HepG2 (cell line): ENCODE data around the gene ANKS4B. TPM values are rescaled to one million over a fixed set of nuclear protein-coding genes. Genes with fewer than 3 reads are reported as not detected.

Experiments
- ATAC-seq: fragments of 200-7000 bp; cut with Tn5 transposase; 3 replicates; pipeline ENCODE4 v1.9.1; 2020; ENCODE audit warnings: mild to moderate bottlenecking, moderate library complexity
- BruUV-seq: library from RNA; stranded (reverse); fragments of 400-500 nt; replicated peaks from 2 replicates; lab custom pipeline; 2021; lab: Mats Ljungman, UMichigan
- CTCF ChIA-PET: fragments of 300-600 bp; formaldehyde crosslinking; extraction: SDS; loops from one replicate; lab custom pipeline; 2021; ENCODE audit warnings: low total read pairs, inconsistent platforms, low intra/inter-chr PET ratio; lab: Yijun Ruan, JAX
- POLR2A ChIA-PET: fragments of 350-600 bp; sonication (Branson Sonifier 250); formaldehyde crosslinking; loops from one replicate; lab custom pipeline; 2020; ENCODE audit warnings: antibody characterized with exemption, inconsistent platforms; lab: Yijun Ruan, JAX
- DNase-seq: peaks from one replicate; pipeline ENCODE4 v3.0.0-alpha.2; 2015; ENCODE audit warnings: low spot score
- FAIRE-seq: peaks from 3 replicates; lab custom pipeline; 2011; peaks lifted over from hg19 to GRCh38; lab: Jason Lieb, UNC
- H2AFZ ChIP-seq: one replicate; pipeline ENCODE4 v1.6.1; 2011; ENCODE audit warnings: low read length, inconsistent platforms
- H3K27ac ChIP-seq: fragments of 300-600 bp; 3 replicates; pipeline ENCODE4 v1.8.0; 2011; ENCODE audit warnings: mixed run types, mild to moderate bottlenecking, mixed read lengths, low read length, inconsistent platforms; ENCODE audit not compliant: insufficient read depth; ENCODE audit errors: extremely low read length
- H3K27me3 ChIP-seq, 2 experiments: fragments of 200-600 bp in 1 of 2; 2 replicates in 1 of 2; 3 replicates in 1 of 2; pipeline versions ENCODE4 v1.6.0 to v1.8.0; 2011; ENCODE audit warnings: low read length in 2 of 2, mild to moderate bottlenecking in 2 of 2, moderate library complexity in 2 of 2, inconsistent platforms in 1 of 2; ENCODE audit not compliant: insufficient read depth in 2 of 2, control insufficient read depth in 1 of 2
- H3K36me3 ChIP-seq, 2 experiments: fragments of 200-600 bp in 1 of 2; replicated peaks in 1 of 2; 2 replicates in 1 of 2; 3 replicates in 1 of 2; pipeline versions ENCODE4 v1.5.1 to v1.8.0; 2011; ENCODE audit warnings: low read length in 2 of 2, inconsistent platforms in 1 of 2; ENCODE audit not compliant: insufficient read depth in 2 of 2, control insufficient read depth in 1 of 2
- H3K4me1 ChIP-seq: 2 replicates; pipeline ENCODE4 v1.5.1; 2012; ENCODE audit warnings: low read length, inconsistent platforms; ENCODE audit not compliant: insufficient read depth
- H3K4me2 ChIP-seq: 2 replicates; pipeline ENCODE4 v1.6.0; 2011; ENCODE audit warnings: low read depth, low read length, inconsistent platforms
- H3K4me3 ChIP-seq, 3 experiments: fragments of 200-600 bp in 1 of 3; sonication (generic), shearing (Covaris generic) in 1 of 3; replicated peaks in 1 of 3; 2 replicates each; pipeline ENCODE4 v1.5.1; 2011 to 2016; ENCODE audit warnings: low read length in 3 of 3, inconsistent platforms in 2 of 3, low read depth in 2 of 3, mild to moderate bottlenecking in 2 of 3, control low read depth in 1 of 3, mixed read lengths in 1 of 3; ENCODE audit not compliant: insufficient read depth in 1 of 3
- H3K79me2 ChIP-seq: one replicate; pipeline ENCODE4 v1.6.1; 2011; ENCODE audit warnings: low read length, inconsistent platforms; ENCODE audit not compliant: insufficient read depth
- H3K9ac ChIP-seq: 2 replicates; pipeline ENCODE4 v1.6.0; 2011; ENCODE audit warnings: mild to moderate bottlenecking, low read depth, low read length, inconsistent platforms; ENCODE audit not compliant: insufficient read depth
- H3K9me3 ChIP-seq: 2 replicates; pipeline ENCODE4 v1.5.1; 2012; ENCODE audit warnings: mild to moderate bottlenecking, low read length
- H4K20me1 ChIP-seq: 2 replicates; pipeline ENCODE4 v1.6.0; 2011; ENCODE audit warnings: inconsistent platforms, mild to moderate bottlenecking, low read length, moderate library complexity; ENCODE audit not compliant: insufficient read depth
- CTCF ChIP-seq: sonication (generic); formaldehyde crosslinking; IDR thresholded peaks from 2 replicates; pipeline ENCODE4 v1.5.0; 2020; ENCODE audit warnings: mild to moderate bottlenecking, missing genetic modification reagents, moderate library complexity
- HBP1 ChIP-seq: IDR thresholded peaks from 2 replicates; pipeline ENCODE4 v1.6.1; 2016; ENCODE audit warnings: low read depth, control low read depth
- NCOR1 ChIP-seq: fragments of 200-600 bp; sonication (generic); IDR thresholded peaks from 2 replicates; pipeline ENCODE4 v1.7.0; 2017; ENCODE audit warnings: antibody characterized with exemption, low read length, borderline replicate concordance
- SMC3 ChIP-seq: IDR thresholded peaks from 2 replicates; pipeline ENCODE4 v1.6.1; 2011; ENCODE audit warnings: low read length, improper control_type of control experiment
- SRF ChIP-seq: IDR thresholded peaks from 2 replicates; pipeline ENCODE4 v1.6.1; 2011; ENCODE audit warnings: mild to moderate bottlenecking, low read depth, low read length, moderate library complexity
- STAG1 ChIP-seq: sonication (generic); formaldehyde crosslinking; IDR thresholded peaks from 2 replicates; pipeline ENCODE4 v1.4.0; 2020; ENCODE audit warnings: missing genetic modification reagents
- TGIF2 ChIP-seq: IDR thresholded peaks from 2 replicates; pipeline ENCODE4 v1.6.1; 2016; ENCODE audit warnings: control low read depth, missing compliant biosample characterization
- ZBTB7B ChIP-seq: sonication (generic); formaldehyde crosslinking; IDR thresholded peaks from 2 replicates; pipeline ENCODE4 v1.4.0; 2020; ENCODE audit warnings: missing genetic modification reagents
- ZNF317 ChIP-seq: sonication (generic); formaldehyde crosslinking; IDR thresholded peaks from 2 replicates; pipeline ENCODE4 v1.5.0; 2020; ENCODE audit warnings: mild to moderate bottlenecking, missing genetic modification reagents
- ZNF709 ChIP-seq: sonication (generic); formaldehyde crosslinking; IDR thresholded peaks from 2 replicates; pipeline ENCODE4 v1.5.0; 2020; ENCODE audit warnings: mild to moderate bottlenecking, missing genetic modification reagents
- ZNF775 ChIP-seq: sonication (generic); formaldehyde crosslinking; IDR thresholded peaks from 2 replicates; pipeline ENCODE4 v1.4.0; 2020; ENCODE audit warnings: missing genetic modification reagents, mild to moderate bottlenecking, moderate library complexity, borderline replicate concordance
- ZNF784 ChIP-seq: sonication (generic); formaldehyde crosslinking; IDR thresholded peaks from 2 replicates; pipeline ENCODE4 v1.5.1; 2020; ENCODE audit warnings: missing genetic modification reagents, mild to moderate bottlenecking, borderline replicate concordance
- ZZZ3 ChIP-seq: sonication (generic); formaldehyde crosslinking; IDR thresholded peaks from 2 replicates; pipeline ENCODE4 v1.4.0; 2020; ENCODE audit warnings: missing genetic modification reagents, mild to moderate bottlenecking, borderline replicate concordance
- WGBS: methylation state at CpG from one replicate; pipeline ENCODE4 v1.1.6; 2017; ENCODE audit warnings: low lambda C conversion rate; 5-methylcytosine and 5-hydroxymethylcytosine counted together
- in situ Hi-C: cut with HindIII; loops from 2 replicates; pipeline ENCODE4 v1.10.0; 2017; ENCODE audit warnings: low pct_unique_long_range_greater_than_20kb; ENCODE audit not compliant: extremely low pct_ligation_motif_present
- intact Hi-C: fragments of 100-400 bp; cut with micrococcal nuclease; formaldehyde crosslinking; loops from one replicate; pipeline ENCODE4 v1.10.0; 2022; ENCODE audit not compliant: unreplicated experiment
- polyA plus RNA-seq, 8 experiments: library from polyadenylated mRNA; depleted of rRNA in 3 of 8; stranded (reverse) in 7 of 8; unstranded in 1 of 8; fragments of >200 nt; fragmentation: Illumina TruSeq in 4 of 8; extraction: Trizol in 4 of 8; gene quantifications; 2 replicates each; pipeline versions ENCODE4 v1.2.1 to v1.2.3, GENCODE V29; 2011 to 2016; ENCODE audit warnings: low read depth in 4 of 8, missing spikeins in 1 of 8, mixed read lengths in 1 of 8; ENCODE audit not compliant: insufficient read depth in 1 of 8
- total RNA-seq, 5 experiments: library from RNA; depleted of rRNA; stranded (reverse); fragments of >200 nt; fragmentation: Illumina TruSeq; extraction: Trizol; gene quantifications; 2 replicates each; pipeline ENCODE4 v1.2.3, GENCODE V29; 2016; ENCODE audit warnings: low read depth in 1 of 5

ANKS4B gene
- total and polyA plus RNA-seq, 2 of the 13 experiments (the other 11 are each of a cell fraction or from before 2014, with no cell fraction given): 6.5 to 30.0 TPM

- no peak for ATAC-seq
- TSS peak; percentile 47 for BruUV-seq
- no peak overlapping the region for H3K9ac ChIP-seq
- POLR2A ChIA-PET: no interaction called here
- no peaks in the 10 kb centered on the region for H3K27me3 ChIP-seq
- 96% methylated on average over 14 of the region's 15 CpGs for WGBS
- FAIRE-seq: no peak
- no peak for DNase-seq
- no peaks in the 10 kb centered on the region for H4K20me1 ChIP-seq
- H3K36me3 ChIP-seq: peaks cover 15 to 45% of the 10 kb centered on the region in 2 experiments
- no peak for TF ChIP-seq TGIF2 (CRISPR knock-in tag)
- TF ChIP-seq ZNF317 (CRISPR knock-in tag): no peak
- TF ChIP-seq NCOR1: no peak
- no peak for TF ChIP-seq ZNF775 (CRISPR knock-in tag)
- TF ChIP-seq ZNF784: no peak
- TF ChIP-seq, all 625 proteins: peak for 0
- Histone ChIP-seq H3K4me3 (no peak overlapping the region), H3K27ac (no peak overlapping the region), H3K9me3 (no peaks in the 10 kb centered on the region), H2AFZ (no peak overlapping the region), H3K79me2 (peaks cover 25% of the 10 kb centered on the region), H3K4me2 (no peak overlapping the region), H3K4me1 (peaks cover 23% of the 10 kb centered on the region)
- in situ Hi-C loops: no loop called here
- CTCF ChIA-PET: interaction anchor here (1.7 kb wide), 1 partner anchor 34 kb away, joined by 3 read pairs; no protein-coding TSS in a partner anchor
- intact Hi-C loops: no loop called here
These were observed 16.8 kb downstream of the ANKS4B start for GRCh38 chr16:21250072-21250923.

- H3K27me3 ChIP-seq: no peaks in the 10 kb centered on the region
- H3K4me1 ChIP-seq: 0 out of 2 replicates have a peak, but pooled peaks cover 3% of the 10 kb centered on the region
- H3K9me3 ChIP-seq: no peaks in the 10 kb centered on the region
- CTCF ChIA-PET: interaction anchor here (1.1 kb wide), 1 partner anchor 25 kb away, joined by 5 read pairs; the partner anchor contains the start of gene CRYM
- H4K20me1 ChIP-seq: no peaks in the 10 kb centered on the region
- no peak overlapping the region for H2AFZ ChIP-seq
- POLR2A ChIA-PET: interaction anchor here (0.9 kb wide), 1 partner anchor 47 kb away, joined by 3 read pairs; no protein-coding TSS in a partner anchor
- no peak overlapping the region for H3K27ac ChIP-seq
- 96% methylated on average over 3 of the region's 3 CpGs for WGBS
- DNase-seq (peak; percentile 37), ATAC-seq (0 out of 3 replicates have a peak, but pooled peaks have one; percentile 26), FAIRE-seq (no peak)
- BruUV-seq: no TSS peak
- H3K4me3 ChIP-seq: no peak overlapping the region
- in situ Hi-C loops: no loop called here
- peaks cover 13 to 37% of the 10 kb centered on the region in 2 experiments for H3K36me3 ChIP-seq
- no peaks in the 10 kb centered on the region for H3K79me2 ChIP-seq
- H3K4me2 ChIP-seq: no peak overlapping the region
- H3K9ac ChIP-seq: no peak overlapping the region
- intact Hi-C loops: no loop called here
- peak; percentile 42 for TF ChIP-seq CTCF (CRISPR knock-in tag)
- TF ChIP-seq ZZZ3 (CRISPR knock-in tag): no peak
- no peak for TF ChIP-seq ZBTB7B (CRISPR knock-in tag)
- no peak for TF ChIP-seq HBP1 (CRISPR knock-in tag)
- no peak for TF ChIP-seq ZNF709
- TF ChIP-seq STAG1 (CRISPR knock-in tag): peak; percentile 18; the same call in 1 of the 2 replicates
- 0 out of 2 replicates have a peak, but pooled peaks have one; percentile 21 for TF ChIP-seq SRF
- peak; percentile 23; the same call in 1 of the 2 replicates for TF ChIP-seq SMC3
These were observed 20.0 kb downstream of the ANKS4B start for GRCh38 chr16:21253470-21253869.
